GM13977 (cell line): Measurements from ENCODE around the gene PAEP.
"Not testable (repeated sequence)": the region's sequence is repeated elsewhere in the genome, so short reads cannot be mapped to it uniquely, and the experiment has no call there.

Source experiments
- DNase-seq: peaks from one replicate; pipeline ENCODE4 v3.0.0; 2012; ENCODE audit warnings: low spot score
- CTCF ChIP-seq: IDR thresholded peaks from 2 replicates; pipeline ENCODE4 v1.5.1; 2012; ENCODE audit warnings: mild to moderate bottlenecking, control low read depth; ENCODE audit not compliant: insufficient read depth; ENCODE audit errors: extremely low read depth, missing control alignments
- in situ Hi-C: fragments of 300-500 bp; cut with MboI; formaldehyde crosslinking; loops from one replicate; pipeline ENCODE4 v1.12.0; 2022; ENCODE audit warnings: low sequenced_read_pairs, low pct_unique_long_range_greater_than_20kb, mixed read lengths, inconsistent platforms; ENCODE audit not compliant: unreplicated experiment

The PAEP gene

GRCh38 chr9:135536216-135536615, 25.3 kb upstream of the PAEP start:
- no peak for DNase-seq
- TF ChIP-seq CTCF = no peak
- in situ Hi-C loops = no loop called here

GRCh38 chr9:135543262-135543894, 18.2 kb upstream of the PAEP start:
- in situ Hi-C loops, DNase-seq: not testable (repeated sequence)

GRCh38 chr9:135544981-135545635, 16.4 kb upstream of the PAEP start:
- in situ Hi-C loops = no loop called here
- DNase-seq = no peak
- TF ChIP-seq CTCF = no peak

GRCh38 chr9:135545646-135546176, 15.8 kb upstream of the PAEP start, which contains the start of gene OBP2A:
Gene OBP2A, plus strand, starts transcription at chr9:135546126. Its CDS starts 55 bp downstream, at chr9:135546181.
- DNase-seq, in situ Hi-C loops: not testable (repeated sequence)

GRCh38 chr9:135546792-135547617, 14.6 kb upstream of the PAEP start:
- in situ Hi-C loops = not testable (repeated sequence)

GRCh38 chr9:135547756-135548736, 13.5 kb upstream of the PAEP start:
- peak; percentile 11 for DNase-seq
- in situ Hi-C loops = no loop called here
- TF ChIP-seq CTCF = no peak

More at GRCh38 chr9:135546792-135547617, 14.6 kb upstream of the PAEP start:
- DNase-seq = not testable (repeated sequence)

GRCh38 chr9:135549478-135550343, 11.8 kb upstream of the PAEP start:
- in situ Hi-C loops, DNase-seq: not testable (repeated sequence)
